T-helper 2 cell treated with Interferon-gamma antibody and Interleukin-4, amounts not matched to agents 5 μg/mL and 100 μg/mL, for 36 hours (primary cell): ENCODE results near the gene GTF2A1L.

Experiments
- DNase-seq: peaks from one replicate; pipeline ENCODE4 v3.0.0; 2021; ENCODE audit warnings: low spot score
- H3K27ac Mint-ChIP-seq: one replicate; pipeline ENCODE4 v1.8.0; 2021; ENCODE audit warnings: mild to moderate bottlenecking, mixed read lengths
- H3K27me3 Mint-ChIP-seq: one replicate; pipeline ENCODE4 v1.8.0; 2021; ENCODE audit warnings: low read depth, mixed read lengths
- H3K36me3 Mint-ChIP-seq: one replicate; pipeline ENCODE4 v1.8.0; 2021; ENCODE audit warnings: low read depth, mixed read lengths
- H3K4me1 Mint-ChIP-seq: one replicate; pipeline ENCODE4 v1.8.0; 2021; ENCODE audit warnings: low read depth, mixed read lengths
- H3K4me3 Mint-ChIP-seq: one replicate; pipeline ENCODE4 v1.8.0; 2022; ENCODE audit warnings: mild to moderate bottlenecking, moderate library complexity, mixed read lengths
- H3K9me3 Mint-ChIP-seq: one replicate; pipeline ENCODE4 v1.8.0; 2021; ENCODE audit warnings: mixed read lengths

GTF2A1L gene

GRCh38 chr2:48721158-48721557 lies 103.5 kb downstream of the GTF2A1L start:
- no peak overlapping the region for H3K27ac Mint-ChIP-seq
- H3K9me3 Mint-ChIP-seq, result no peaks in the 10 kb centered on the region
- no peak overlapping the region for H3K4me3 Mint-ChIP-seq
- H3K4me1 Mint-ChIP-seq, result no peaks in the 10 kb centered on the region
- H3K27me3 Mint-ChIP-seq, result peaks cover 3% of the 10 kb centered on the region
- no peak for DNase-seq
- no peaks in the 10 kb centered on the region for H3K36me3 Mint-ChIP-seq

- Mint-ChIP-seq H3K9me3 (no peaks in the 10 kb centered on the region), H3K27me3 (no peaks in the 10 kb centered on the region), H3K4me1 (no peaks in the 10 kb centered on the region), H3K27ac (no peak overlapping the region), H3K36me3 (no peaks in the 10 kb centered on the region), H3K4me3 (no peak overlapping the region)
- DNase-seq, result no peak
Measured at GRCh38 chr2:48722391-48722790, 104.7 kb downstream of the GTF2A1L start.

DNA sequence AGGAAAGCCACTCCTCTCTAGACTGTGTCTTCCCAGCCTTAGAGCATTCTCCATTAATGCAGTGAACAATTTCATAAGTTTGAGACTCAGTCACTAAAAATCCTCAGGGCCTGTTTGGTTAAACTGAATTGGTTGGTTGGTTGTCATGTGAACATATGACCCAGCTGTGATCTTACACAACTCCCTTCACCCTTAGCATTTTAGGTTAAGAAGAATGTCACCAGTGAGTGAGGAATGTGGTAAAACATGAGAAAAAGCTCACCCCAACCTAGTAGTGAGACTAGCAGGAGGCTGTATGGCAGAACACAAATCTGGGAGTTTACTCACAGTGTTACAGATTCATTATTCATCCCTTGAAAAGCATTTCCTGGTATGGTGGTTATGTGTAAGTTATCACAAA lies 105.5 kb downstream of the GTF2A1L start:
- H3K27me3 Mint-ChIP-seq, result no peaks in the 10 kb centered on the region
- no peak for DNase-seq
- no peaks in the 10 kb centered on the region for H3K36me3 Mint-ChIP-seq
- H3K27ac Mint-ChIP-seq, result no peak overlapping the region
- H3K4me3 Mint-ChIP-seq, result no peak overlapping the region
- no peaks in the 10 kb centered on the region for H3K4me1 Mint-ChIP-seq
- no peaks in the 10 kb centered on the region for H3K9me3 Mint-ChIP-seq

DNA sequence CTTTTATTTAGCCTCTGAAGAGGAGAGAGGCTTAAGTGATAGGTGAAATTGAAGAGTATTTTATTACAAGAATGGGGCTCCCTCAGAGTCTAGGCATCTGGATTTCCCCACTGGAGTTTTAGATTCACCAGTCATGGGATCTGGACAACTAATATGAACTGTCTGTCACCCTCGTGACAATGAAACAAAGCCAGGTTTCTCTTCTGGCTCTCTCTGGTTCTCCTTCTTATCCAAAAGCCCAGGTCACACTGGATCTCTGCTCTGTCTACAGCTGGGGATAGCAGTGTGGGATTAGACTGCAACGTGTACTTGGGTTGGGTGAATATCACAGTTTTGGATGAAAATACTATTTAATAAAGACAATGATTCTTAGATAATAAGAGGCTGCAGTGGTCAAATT lies 106.6 kb downstream of the GTF2A1L start:
- Mint-ChIP-seq H3K4me3 (no peak overlapping the region), H3K36me3 (no peaks in the 10 kb centered on the region), H3K4me1 (no peaks in the 10 kb centered on the region), H3K27ac (no peak overlapping the region), H3K27me3 (no peaks in the 10 kb centered on the region), H3K9me3 (no peaks in the 10 kb centered on the region)
- DNase-seq, result no peak

GRCh38 chr2:48725696-48726494 lies 108.2 kb downstream of the GTF2A1L start:
- no peaks in the 10 kb centered on the region for H3K36me3 Mint-ChIP-seq
- H3K27me3 Mint-ChIP-seq, result no peaks in the 10 kb centered on the region
- H3K27ac Mint-ChIP-seq, result no peak overlapping the region
- no peaks in the 10 kb centered on the region for H3K4me1 Mint-ChIP-seq
- H3K9me3 Mint-ChIP-seq, result no peaks in the 10 kb centered on the region
- no peak overlapping the region for H3K4me3 Mint-ChIP-seq
- no peak for DNase-seq

GRCh38 chr2:48727560-48727959 lies 109.9 kb downstream of the GTF2A1L start:
- Mint-ChIP-seq H3K4me3 (no peak overlapping the region), H3K4me1 (no peaks in the 10 kb centered on the region), H3K36me3 (no peaks in the 10 kb centered on the region), H3K9me3 (no peaks in the 10 kb centered on the region), H3K27ac (no peak overlapping the region), H3K27me3 (no peaks in the 10 kb centered on the region)
- DNase-seq, result no peak

- Mint-ChIP-seq H3K27ac (no peak overlapping the region), H3K9me3 (no peaks in the 10 kb centered on the region), H3K4me3 (no peak overlapping the region), H3K4me1 (no peaks in the 10 kb centered on the region), H3K27me3 (no peaks in the 10 kb centered on the region), H3K36me3 (no peaks in the 10 kb centered on the region)
- DNase-seq, result no peak
Measured at GRCh38 chr2:48728295-48728694, 110.6 kb downstream of the GTF2A1L start.

GRCh38 chr2:48728840-48729239 lies 111.2 kb downstream of the GTF2A1L start:
- no peak for DNase-seq
- H3K27me3 Mint-ChIP-seq, result no peaks in the 10 kb centered on the region
- no peaks in the 10 kb centered on the region for H3K4me1 Mint-ChIP-seq
- H3K27ac Mint-ChIP-seq, result no peak overlapping the region
- no peak overlapping the region for H3K4me3 Mint-ChIP-seq
- no peaks in the 10 kb centered on the region for H3K9me3 Mint-ChIP-seq
- H3K36me3 Mint-ChIP-seq, result no peaks in the 10 kb centered on the region
